Femur (tissue), 1 donor: ENCODE data around the gene CDH4.

Experiments
- DNase-seq: peaks from one replicate; pipeline ENCODE4 v3.0.0-alpha.2; 2017

The CDH4 gene

DNA sequence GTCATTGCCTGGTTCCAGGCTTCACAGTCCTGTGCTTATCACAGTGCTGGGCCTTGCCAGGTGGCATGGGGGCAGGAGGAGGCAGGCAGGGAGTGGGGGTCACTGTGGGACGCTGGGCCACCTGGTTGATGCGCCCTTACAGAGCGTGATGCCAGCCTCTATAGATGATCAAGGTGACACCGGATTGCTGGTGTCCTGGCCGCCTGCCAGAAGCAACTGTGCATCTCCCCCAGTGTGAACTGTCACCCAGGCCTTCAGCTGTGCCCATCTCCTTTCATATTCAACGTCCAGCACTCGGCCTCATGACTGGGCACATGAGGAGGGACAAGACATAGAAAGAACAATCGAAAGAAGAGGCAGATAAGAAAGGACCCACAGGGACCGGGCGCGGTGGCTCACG lies 494.7 kb downstream of the CDH4 start:
- no peak for DNase-seq

DNA sequence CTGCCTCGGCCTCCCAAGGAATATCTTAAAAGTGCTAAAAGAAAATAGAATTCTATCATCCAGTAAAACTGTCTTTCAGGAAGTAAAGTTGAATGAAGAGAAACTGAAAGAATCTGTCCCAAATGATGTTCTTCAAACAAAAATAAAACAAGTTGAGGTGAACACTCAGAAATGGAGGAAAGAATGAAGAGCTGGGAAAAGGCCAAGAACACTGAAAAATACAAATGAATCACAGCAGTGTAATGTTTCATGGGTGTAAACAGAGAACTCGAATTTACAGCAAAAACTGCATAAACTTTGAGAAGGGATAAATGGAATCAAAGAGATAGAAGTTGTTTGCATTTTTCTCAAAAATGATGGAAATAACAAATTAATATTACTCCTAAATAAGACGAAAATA lies 496.3 kb downstream of the CDH4 start:
- DNase-seq: no peak

DNA sequence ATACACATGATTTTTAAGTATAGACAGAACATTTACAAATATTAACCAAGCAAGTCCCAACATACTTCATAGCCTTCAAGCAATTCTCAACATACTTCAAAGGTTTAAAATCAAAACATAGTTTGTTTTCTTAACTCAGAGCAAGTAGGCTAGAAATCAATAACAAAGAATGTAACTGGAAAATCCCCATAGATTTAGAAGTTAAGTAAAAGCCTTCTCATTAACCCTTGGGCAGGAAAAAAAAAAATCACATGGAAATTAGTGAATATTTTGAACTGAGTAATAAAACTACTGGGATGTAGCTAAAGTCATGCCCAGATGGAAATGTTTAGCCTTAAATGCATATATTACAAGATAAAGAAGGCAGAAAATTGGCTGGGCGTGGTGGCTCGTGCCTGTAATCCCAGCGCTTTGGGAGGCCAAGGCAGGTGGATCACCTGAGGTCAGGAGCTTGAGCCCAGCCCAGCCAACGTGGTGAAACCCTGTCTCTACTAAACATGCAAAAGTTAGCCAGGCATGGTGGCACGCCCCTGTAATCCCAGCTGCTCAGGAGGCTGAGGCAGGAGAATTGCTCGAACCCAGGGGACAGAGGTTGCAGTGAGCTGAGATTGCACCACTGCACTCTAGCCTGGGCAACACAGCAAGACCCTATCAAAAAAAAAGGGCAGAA lies 497.5 kb downstream of the CDH4 start:
- no peak for DNase-seq

DNA sequence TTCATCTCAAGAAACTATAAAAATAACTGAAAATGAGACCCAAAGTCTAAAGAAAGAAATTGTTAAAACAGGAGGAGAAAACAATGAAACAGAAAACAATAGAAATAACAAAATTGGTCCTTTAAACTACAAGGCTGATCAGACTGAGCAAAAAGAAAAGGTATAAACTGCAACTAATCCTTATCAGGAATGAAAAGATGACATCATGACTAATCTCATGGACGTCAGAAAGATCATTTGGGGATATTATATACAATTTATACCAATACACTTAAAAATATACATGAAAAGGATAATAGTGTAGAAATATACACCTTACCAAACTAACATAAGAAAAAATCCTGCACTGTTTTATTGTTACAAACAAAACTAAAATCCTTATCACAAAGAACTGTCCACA lies 498.0 kb downstream of the CDH4 start:
- DNase-seq: no peak

DNA sequence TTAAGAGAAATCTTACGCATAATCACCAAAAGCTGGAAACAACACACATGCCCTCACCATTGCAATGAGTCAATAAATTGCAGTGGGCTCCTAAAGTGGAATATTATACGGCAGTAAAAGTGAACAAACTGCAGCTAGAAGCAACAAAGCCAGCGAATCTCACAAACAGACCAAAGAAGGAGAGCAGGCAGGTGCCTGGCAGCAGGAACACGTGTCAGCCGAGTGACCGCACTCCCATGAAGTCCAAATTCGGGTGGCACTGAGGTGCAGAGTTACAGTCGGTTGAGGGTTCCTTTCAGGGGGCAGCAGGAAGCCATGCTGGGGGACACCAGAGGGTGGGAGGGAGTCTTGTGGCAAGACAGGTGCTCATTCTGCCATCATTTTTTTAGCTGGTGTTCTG lies 500.5 kb downstream of the CDH4 start:
- DNase-seq: no peak

DNA sequence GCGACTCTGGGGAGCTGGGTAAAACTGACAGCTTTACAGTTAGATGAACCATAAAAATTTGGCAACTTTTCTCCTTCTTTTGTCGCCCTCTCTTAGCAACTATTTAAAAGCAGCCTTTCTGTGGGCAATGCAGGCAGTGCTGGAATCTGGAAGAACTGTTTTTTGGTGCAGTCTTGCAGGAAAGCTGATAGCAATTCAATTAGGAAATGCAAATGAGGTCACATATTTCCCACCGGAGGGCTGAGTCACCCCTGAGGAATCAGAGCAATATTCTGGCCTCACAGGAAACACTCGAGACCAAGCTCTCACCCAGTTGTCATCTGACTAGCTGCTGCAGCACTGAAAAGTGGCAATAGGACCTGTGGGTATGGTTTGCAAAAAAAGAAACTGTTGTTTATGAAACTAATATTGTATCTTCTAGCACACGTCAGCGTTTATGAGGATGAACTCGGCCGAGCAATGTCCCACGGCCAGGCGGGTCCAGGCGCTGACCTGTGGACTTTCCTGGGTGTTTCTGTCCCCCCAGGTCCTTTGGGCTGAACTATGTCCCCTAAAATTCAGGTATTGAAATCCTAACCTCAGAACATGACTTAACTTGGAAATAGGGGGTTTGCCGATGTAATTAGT lies 501.4 kb downstream of the CDH4 start:
- no peak for DNase-seq

DNA sequence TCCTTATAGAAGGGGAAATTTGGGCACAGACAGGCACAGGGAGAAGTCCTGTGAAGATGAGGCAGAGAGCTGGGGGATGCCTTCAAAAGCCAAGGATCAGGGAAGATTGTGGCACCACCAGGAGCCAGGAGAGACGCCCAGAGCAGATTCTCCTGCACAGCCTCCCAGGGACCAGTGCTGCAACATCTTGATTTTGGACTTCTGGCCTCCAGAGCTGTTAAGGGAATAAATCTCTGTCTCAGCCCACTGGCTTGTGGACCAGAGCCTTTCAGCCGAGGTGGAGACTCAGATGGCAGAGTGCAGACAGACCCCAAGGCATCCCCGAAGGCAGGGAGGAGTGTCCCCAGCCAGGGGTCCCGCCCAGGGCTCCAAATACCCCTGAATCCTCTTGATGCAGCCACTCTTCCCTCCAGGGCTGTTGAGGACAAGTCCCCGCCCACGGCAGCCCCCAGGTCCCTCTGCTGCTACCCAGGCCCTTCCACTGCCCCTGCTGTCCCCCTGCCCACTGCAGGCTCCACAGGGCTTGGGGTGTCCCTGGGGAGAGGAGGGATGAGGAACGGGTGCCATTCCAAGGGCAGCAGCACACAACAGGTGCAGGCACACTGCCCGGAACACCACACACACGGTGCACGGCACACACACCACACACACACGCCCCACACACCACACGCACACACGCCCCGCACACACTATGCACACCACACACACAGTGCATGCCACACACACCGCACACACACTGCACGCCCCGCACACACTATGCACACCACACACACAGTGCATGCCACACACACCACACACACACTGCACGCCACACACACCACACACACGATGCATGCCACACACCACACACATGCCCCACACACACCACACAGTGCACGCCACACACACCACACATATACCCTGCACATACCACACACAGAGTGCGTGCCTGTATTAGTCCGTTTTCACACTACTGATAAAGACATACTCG lies 502.2 kb downstream of the CDH4 start:
- DNase-seq: no peak

DNA sequence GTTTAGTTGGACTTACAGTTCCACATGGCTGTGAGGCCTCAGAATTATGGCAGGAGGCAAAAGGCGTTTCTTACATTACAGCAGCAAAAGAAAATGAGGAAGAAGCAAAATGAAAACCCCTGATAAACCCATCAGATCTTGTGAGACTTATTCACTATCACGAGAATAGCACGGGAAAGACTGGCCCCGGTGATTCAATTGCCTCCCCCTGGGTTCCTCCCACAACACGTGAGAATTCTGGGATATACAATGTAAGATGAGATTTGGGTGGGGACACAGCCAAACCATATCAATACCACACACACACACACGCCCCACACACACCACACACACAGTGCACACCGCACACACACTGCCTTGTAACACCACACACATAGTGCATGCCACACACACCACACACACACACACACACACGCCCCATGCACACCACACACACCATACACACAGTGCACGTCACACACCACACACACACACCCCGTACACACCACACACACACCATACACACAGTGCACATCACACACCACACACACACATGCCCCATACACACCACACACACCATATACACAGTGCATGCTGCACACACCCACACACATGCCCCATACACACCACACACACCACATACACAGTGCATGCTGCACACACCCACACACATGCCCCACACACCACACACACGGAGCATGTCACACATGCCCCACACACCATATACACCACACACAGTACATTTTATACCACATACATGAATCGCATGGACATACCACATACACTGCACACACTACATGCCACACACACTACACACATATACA lies 503.1 kb downstream of the CDH4 start:
- no peak for DNase-seq

DNA sequence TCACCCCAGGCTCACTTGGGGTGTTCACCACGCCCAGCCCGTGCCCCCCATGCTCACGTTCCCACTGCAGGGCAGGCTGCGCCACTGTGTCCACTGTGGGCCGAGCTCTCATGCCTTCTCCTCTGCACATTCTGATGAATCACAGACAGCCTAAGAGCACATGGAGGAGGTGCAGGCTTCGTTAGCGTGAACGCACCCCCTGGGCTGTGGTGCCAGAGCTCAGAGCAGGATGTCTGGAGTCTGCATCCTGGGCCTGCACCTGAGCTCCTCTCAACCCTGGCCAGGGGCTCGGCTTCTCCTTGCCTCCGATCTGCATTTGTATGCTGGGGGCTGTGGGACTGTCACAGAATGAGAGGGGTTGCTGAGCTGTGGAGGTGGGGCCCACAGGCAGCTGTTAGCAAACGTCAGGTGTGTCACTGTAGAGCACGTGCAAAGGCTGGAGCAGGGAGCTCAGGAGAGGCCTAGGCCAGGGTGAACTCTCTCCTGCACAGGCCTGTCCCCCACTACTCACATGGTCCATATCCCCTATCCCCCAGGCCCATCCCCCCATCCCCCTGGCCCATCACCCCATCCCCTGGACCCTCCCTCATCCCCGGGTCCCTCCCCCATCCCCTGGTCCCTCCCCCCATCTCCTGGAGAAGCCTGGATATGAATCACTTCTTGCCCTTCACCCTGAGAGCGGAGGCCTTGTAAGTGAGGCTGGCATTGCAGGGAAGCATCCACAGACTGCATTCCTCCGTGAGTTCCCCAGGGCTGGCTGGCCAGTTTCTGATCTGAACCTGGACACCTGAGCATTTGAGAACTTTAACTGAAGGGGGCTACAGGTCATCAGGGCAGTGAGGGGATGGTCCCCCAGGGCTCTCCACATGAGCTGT lies 504.1 kb downstream of the CDH4 start:
- no peak for DNase-seq

DNA sequence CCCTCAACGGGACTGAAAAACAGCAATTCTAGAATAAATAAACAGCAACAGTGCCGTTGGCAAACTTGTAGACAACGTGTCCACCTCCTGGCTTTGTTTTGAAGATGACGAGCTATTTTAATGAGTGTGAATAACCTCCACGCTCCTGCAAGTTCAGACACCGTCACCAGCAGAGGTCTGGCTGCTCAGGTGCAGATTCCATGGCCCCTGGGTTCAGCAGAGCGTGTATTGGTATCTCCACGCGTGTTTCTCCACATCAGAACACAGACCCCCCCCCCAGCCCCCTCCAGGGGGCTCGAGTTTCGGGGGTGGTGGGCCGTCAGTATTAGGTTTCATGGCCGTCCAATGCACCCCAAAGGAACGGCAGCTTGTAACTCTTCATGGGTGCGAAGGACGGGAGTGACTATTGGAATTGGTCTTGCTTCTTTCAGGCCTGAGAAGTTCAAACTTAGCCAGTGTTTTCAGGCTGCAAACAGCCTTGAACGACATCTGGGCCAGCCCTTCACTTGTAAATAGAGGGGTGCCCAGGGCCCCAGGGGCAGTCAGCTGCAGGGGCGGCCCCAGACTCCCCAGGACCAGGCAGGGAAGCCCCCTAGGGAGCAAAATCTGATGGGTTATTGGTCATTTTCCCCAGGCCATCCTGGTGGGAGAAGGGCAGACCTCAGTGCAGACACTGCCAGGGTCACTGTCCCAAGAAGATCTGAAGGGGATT lies 505.1 kb downstream of the CDH4 start:
- no peak for DNase-seq

DNA sequence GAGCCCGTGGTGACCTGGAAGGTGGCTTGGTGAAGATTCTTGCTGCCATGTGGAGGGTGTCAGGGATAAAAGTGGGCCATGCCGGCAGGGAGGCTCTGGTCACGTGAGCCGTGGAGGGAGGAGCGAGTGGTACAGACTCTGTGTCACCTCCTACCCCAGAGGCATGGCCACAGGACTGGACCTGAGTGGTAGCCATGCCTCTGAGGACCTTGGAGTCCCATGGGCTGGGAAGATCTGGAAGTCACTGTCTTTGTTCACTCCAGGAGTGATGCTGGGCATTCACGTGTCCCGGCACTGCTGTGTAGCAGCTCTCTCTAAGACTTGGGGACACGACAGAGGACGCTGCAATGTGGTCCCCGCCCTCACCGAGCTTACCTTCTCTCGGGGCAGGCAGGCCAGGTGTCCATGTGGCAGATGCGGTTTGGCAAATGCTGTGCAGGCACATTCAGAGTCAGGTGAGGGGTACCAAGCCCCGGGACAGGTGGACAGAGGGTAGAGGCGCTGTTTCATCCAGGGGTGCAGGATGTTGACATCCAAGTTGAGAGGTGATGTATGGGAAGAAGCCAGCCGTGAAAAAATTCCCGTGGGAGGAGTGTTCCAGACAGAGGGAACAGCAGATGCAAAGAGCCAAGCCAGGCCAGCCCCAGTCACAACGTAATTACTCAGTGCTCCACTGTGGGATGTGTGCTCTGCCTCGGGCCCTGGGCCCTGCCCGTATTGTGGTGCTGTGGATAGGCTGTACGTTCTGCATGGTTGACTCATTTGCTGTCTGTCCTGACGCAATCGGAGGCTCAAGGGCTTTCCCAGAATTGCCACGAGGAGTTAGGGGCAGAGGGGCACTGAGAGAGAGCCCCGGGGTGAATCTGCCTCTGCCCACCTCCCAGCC lies 505.9 kb downstream of the CDH4 start:
- no peak for DNase-seq

DNA sequence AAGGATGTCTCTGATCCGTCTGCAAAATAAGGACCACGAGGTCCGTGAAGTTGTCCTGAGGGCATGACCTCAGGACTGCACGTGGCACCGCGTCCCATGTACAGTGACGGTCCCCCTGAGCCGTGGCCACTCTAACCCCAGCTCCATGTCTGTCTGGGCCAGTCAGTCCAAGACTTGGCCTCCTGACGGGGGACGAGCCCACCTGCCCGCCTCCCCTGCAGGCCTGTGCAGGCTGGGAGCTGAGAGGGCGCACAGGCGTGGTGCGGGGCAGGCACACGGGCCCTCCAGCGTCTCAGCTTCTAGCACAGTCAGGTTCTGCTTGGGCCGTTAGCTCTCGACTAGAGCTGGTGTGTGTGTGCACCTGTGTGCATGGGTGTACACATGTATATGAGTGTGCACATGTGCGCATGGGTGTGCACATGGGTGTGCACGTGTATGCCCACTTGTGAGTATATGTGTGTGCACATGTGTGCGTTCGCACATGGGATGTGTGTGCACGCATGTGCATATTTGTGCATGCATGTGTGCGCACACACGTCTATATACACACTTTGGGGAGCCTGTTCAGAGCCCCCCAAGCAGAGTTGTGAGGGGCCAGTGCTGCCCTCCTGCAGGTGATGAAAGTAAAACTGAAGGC lies 506.6 kb downstream of the CDH4 start:
- DNase-seq: no peak

DNA sequence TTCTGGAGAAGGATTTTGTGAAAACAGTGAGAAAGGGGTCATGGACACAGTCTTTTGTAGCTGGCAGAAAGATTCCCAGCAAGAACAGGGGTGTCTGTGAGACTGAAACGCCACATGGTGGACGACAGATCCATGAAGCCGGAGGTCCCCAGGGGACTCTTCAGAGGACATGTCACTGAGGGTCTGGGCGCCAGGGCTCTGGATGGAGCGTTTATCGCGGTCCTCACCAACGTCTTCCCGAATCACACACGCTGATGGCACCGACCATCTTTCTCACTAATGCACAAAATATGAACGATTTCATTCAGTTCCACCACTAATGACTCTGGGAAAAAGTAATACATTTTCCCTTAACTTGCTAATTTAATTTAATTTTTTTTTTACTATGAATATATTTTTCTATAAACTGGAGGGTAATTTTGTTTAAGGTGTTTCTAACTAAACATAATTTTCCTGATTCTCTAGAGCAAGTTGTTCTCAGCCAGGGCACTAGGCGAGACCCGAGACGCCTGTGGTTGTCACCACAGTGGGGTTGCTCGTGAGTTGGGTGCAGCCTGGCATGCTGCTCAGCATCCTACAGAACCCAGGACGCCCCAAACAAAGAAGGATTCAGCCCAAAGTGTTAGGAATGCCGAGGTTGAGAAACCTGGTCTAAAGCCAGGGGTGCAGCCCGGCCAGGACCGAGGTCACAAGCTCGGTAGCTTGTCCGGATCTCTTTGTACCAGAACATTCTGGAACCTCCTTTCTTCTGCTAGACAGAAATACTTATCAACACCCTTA lies 507.4 kb downstream of the CDH4 start:
- no peak for DNase-seq

DNA sequence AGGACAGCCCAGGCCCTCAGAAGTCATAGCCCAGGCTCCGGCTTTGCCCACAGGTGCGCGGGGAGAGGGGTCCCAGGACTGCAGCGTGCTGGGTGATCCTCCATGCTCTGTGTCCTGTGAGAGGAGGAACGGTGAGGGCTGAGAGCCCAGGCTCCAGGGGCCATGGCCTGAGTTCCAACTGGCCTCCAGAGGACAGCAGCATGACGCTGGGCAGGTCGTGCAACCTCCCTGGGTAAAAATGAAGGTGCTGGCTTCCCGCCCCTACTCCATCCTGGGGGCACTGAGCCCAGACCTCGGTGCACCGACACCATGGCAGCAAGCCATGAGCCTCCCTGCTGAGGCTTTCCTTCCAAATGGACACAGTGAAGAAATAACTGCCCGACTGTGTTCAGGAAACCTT lies 508.3 kb downstream of the CDH4 start:
- no peak for DNase-seq

DNA sequence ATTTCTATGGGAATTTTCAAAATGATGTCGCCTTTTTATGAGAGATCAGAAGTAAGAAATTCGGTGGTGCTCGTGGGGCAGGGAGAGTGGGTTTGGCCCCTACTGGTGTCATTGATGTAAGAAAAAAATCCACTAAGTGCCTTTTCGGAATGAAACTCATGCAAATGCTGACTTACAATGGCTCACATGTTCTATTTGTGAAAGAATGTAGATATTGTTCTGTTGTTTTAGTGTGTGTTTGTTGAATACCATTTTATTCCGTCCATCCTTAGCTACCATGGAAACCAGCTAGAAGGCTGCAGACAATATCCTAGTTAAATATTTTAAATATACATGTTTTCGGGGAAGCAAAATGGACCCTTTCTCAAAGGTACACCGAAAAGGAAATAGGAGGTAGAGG lies 508.7 kb downstream of the CDH4 start:
- DNase-seq: no peak

DNA sequence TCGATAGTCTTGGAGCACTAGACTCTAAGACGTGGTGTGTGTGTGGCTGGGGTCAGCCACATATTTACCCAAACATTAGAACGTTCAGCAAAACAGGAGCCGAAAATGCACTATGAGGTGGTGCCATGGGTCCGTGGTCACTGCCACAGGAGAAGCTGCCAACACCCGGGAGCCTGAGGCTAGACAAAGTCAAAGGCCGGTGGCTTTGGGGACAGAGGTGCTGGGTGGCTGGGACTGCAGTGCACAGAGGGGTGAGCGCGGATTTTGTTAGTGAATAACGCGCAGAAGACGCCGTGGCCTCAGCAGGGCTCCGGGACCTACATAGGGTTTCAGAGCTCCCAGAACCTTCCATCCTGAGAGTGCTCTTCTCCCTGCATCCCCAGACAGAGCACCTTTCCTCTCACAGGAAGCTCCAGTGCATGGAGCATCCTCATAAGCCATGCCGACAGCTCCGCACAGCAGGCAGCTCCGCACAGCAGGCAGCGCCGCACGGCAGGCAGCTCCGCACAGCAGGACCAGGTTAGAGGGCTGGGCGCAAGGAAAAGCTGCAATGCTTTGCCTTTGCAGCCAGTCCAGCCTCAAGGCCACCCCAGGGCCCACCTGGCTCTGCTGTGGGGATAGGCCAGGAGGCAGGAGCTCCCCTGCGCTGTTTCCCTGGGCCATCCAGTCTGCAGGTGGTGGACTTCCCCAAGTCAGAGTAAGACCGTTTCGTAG lies 509.5 kb downstream of the CDH4 start:
- DNase-seq: no peak

DNA sequence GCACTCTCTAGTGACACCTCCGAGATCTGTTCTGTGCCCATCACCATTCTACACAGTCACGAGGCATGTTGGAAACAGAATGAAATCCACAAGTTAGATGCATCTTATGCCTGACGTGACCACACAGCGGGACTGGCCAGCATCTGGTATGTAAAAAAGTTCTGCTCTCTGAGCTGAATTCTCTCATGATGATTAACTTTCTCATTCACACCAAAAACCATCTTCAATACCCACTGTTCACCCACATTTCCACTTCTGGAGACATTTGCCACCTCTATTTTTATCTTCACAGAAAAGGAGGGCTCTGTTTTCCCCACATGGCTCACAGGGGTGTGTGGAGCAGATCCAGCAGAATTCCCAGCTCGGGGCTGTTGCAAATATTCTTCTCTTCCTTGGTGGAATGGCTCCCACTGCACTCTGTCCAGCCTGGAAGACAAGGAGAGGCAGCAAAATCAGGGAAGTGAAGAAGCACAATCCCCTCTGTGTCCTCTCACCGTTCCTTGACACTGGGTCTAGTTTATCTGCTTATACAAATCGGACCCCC lies 510.2 kb downstream of the CDH4 start:
- no peak for DNase-seq
